Measurements from ENCODE around the gene SLC1A7.

DNA sequence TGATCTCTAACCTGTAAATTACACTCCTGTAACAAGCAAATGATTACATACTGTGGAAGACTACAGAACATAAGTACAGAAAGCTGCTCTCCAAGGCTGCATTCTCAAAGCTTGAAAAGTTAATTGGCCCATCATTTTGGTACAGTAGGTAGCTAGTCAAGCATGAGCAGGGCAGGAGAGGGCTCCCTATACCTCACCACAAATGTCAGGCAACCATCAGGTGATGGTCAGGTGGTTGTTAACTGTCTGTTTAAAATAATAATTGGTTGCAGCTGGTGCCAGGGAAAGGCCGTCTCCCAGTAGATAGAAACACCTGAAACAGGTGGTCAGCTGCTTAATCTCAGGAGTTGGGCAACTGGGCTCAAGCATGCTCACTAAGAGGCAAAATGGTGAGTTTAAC, 13.1 kb upstream of the SLC1A7 start:
- TF ChIP-seq, protein P1, sequence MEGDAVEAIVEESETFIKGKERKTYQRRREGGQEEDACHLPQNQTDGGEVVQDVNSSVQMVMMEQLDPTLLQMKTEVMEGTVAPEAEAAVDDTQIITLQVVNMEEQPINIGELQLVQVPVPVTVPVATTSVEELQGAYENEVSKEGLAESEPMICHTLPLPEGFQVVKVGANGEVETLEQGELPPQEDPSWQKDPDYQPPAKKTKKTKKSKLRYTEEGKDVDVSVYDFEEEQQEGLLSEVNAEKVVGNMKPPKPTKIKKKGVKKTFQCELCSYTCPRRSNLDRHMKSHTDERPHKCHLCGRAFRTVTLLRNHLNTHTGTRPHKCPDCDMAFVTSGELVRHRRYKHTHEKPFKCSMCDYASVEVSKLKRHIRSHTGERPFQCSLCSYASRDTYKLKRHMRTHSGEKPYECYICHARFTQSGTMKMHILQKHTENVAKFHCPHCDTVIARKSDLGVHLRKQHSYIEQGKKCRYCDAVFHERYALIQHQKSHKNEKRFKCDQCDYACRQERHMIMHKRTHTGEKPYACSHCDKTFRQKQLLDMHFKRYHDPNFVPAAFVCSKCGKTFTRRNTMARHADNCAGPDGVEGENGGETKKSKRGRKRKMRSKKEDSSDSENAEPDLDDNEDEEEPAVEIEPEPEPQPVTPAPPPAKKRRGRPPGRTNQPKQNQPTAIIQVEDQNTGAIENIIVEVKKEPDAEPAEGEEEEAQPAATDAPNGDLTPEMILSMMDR (conservative IDR thresholded peaks at IDR 0.05; ENCODE audit: low read length) = no peak
- no peak for TF ChIP-seq EZH2phosphoT487 (IDR thresholded peaks at IDR 0.05; ENCODE audit: borderline replicate concordance)
